Measurements from ENCODE around the gene EXOC2. TPM values are rescaled to one million over a fixed set of nuclear protein-coding genes. Genes with fewer than 3 reads are reported as not detected.

The EXOC2 gene
- total RNA-seq, 1 donor from 2014 or later, result 29.2 TPM

DNA sequence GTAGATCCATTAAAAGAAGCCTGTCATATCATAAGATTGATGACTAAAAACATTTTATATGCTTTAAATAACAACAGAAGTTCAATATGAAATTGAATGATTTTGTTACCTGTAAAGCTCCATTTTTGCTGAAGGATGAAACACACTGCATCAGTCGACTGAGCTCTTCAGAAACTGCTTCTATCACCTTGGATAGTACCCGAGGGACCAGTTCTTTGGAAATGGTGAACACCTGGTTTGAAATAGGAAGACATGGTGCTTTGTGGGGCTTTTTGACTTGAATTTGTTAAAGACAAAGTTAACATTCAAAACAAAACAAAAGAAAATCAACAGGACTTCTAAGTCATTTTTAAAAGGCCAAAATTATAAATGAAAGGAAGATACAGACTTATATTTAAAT lies 195.7 kb downstream of the EXOC2 start:
- FAIRE-seq (no peak), DNase-seq (ENCODE audit: low read depth) (no peak)
- Histone ChIP-seq H3K27me3 (ENCODE audit: control insufficient read depth, insufficient read depth, low read length) (no peaks in the 10 kb centered on the region), H3K4me3 (ENCODE audit: low read depth, low read length) (no peak overlapping the region), H3K36me3 (ENCODE audit: control insufficient read depth, insufficient read depth, low read length) (peaks cover 2% of the 10 kb centered on the region)
- no peak for TF ChIP-seq CTCF (IDR thresholded peaks at IDR 0.05; ENCODE audit: insufficient read depth, low read length, severe bottlenecking)

DNA sequence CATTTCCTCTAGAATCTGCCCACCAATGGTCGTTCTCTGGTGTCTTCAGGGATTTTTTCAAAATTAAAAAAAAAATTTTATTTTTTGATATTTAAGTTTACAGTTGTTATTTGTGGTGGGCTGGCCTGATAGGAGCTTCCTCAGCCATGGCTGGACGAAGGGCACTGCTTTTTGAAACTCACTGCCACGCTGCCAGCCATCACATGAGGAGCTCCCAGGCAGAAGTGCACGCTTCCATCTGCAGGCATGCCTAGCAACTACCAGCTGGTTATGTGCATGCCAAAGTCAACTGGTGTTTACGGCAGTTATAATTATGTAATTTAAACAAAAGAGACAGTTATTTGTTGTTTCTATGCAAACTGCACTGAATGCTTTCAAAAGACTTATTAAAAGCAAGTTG lies 196.3 kb downstream of the EXOC2 start:
- no peaks in the 10 kb centered on the region for H3K27me3 ChIP-seq (ENCODE audit: control insufficient read depth, insufficient read depth, low read length)
- DNase-seq (ENCODE audit: low read depth) (no peak), FAIRE-seq (no peak)
- H3K4me3 ChIP-seq (ENCODE audit: low read depth, low read length), result no peak overlapping the region
- H3K36me3 ChIP-seq (ENCODE audit: control insufficient read depth, insufficient read depth, low read length), result peaks cover 2% of the 10 kb centered on the region
- TF ChIP-seq CTCF (IDR thresholded peaks at IDR 0.05; ENCODE audit: insufficient read depth, low read length, severe bottlenecking), result no peak

- no peak for TF ChIP-seq CTCF (IDR thresholded peaks at IDR 0.05; ENCODE audit: insufficient read depth, low read length, severe bottlenecking)
- no peaks in the 10 kb centered on the region for H3K27me3 ChIP-seq (ENCODE audit: control insufficient read depth, insufficient read depth, low read length)
- no peak for FAIRE-seq
- DNase-seq (ENCODE audit: low read depth), result no peak
- H3K36me3 ChIP-seq (ENCODE audit: control insufficient read depth, insufficient read depth, low read length), result peaks cover 2% of the 10 kb centered on the region
- no peak overlapping the region for H3K4me3 ChIP-seq (ENCODE audit: low read depth, low read length)
Measured at GRCh38 chr6:494394-494793, 198.5 kb downstream of the EXOC2 start.

GRCh38 chr6:493840-494239 lies 199.1 kb downstream of the EXOC2 start:
- Histone ChIP-seq H3K27me3 (ENCODE audit: control insufficient read depth, insufficient read depth, low read length) (no peaks in the 10 kb centered on the region), H3K4me3 (ENCODE audit: low read depth, low read length) (no peak overlapping the region), H3K36me3 (ENCODE audit: control insufficient read depth, insufficient read depth, low read length) (peaks cover 2% of the 10 kb centered on the region)
- FAIRE-seq (no peak), DNase-seq (ENCODE audit: low read depth) (no peak)
- no peak for TF ChIP-seq CTCF (IDR thresholded peaks at IDR 0.05; ENCODE audit: insufficient read depth, low read length, severe bottlenecking)

DNA sequence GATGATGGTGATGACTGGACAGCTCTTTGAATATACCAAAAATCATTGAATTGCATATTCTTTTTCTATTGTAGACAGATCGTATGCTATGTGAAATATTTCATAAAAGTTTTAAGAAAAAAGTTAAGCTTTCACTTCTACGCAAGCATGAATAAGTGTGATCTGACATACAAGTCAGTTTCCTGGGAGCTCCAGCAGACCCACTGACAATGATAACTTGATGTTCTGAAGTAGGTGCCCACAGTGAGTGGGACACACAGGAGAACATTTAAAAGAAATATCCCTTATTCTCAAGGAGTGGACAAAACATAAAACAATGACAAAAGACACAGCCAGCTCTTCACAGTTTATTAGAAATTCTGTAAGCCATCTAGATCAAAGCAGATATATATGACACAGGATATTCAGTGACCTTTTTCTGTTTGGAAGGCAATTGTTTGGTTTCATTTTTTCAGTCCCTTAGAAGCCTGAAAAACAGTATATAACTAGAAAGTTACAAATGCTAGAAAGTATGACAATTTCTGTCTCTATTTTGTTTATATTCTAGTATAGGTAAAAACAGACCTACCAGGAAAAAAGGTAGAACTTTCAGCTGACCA lies 200.0 kb downstream of the EXOC2 start:
- H3K36me3 ChIP-seq (ENCODE audit: control insufficient read depth, insufficient read depth, low read length), result peaks cover 5% of the 10 kb centered on the region
- no peak for DNase-seq (ENCODE audit: low read depth)
- FAIRE-seq, result no peak
- no peaks in the 10 kb centered on the region for H3K27me3 ChIP-seq (ENCODE audit: control insufficient read depth, insufficient read depth, low read length)
- no peak for TF ChIP-seq CTCF (IDR thresholded peaks at IDR 0.05; ENCODE audit: insufficient read depth, low read length, severe bottlenecking)
- H3K4me3 ChIP-seq (ENCODE audit: low read depth, low read length), result no peak overlapping the region

DNA sequence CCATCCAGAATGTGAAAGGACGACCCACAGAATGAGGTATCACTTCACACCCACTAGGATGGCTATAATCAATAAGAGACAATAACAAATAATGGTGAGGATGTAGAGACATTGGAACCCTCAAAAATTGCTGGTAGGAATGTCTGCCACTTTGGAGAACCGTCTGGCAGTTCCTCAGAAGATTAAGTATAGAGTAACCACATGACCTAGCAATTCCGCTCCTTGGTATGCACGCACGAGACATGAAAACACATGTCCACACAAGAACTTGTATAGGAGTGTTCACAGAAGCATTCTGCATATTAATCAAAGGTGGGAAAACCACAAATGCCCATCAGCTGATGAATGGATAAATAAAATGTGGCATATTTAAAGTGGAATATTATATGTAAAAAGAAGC lies 200.8 kb downstream of the EXOC2 start:
- no peak for DNase-seq (ENCODE audit: low read depth)
- no peak for TF ChIP-seq CTCF (IDR thresholded peaks at IDR 0.05; ENCODE audit: insufficient read depth, low read length, severe bottlenecking)
- H3K27me3 ChIP-seq (ENCODE audit: control insufficient read depth, insufficient read depth, low read length), result no peaks in the 10 kb centered on the region
- H3K4me3 ChIP-seq (ENCODE audit: low read depth, low read length), result no peak overlapping the region
- H3K36me3 ChIP-seq (ENCODE audit: control insufficient read depth, insufficient read depth, low read length), result peaks cover 5% of the 10 kb centered on the region
- no peak for FAIRE-seq
